ENCODE measurements around the gene OAT.
"Not testable (repeated sequence)": the region's sequence is repeated elsewhere in the genome, so short reads cannot be mapped to it uniquely, and the experiment has no call there.

OAT gene

GRCh38 chr10:124447751-124448466 lies 29.2 kb upstream of the OAT start:
- DNase-seq (ENCODE audit: low read depth) = no peak

- DNase-seq (ENCODE audit: low read depth) = no peak
Observed at GRCh38 chr10:124446830-124447750, 28.4 kb upstream of the OAT start.

- DNase-seq (ENCODE audit: low read depth) = not testable (repeated sequence)
Observed at GRCh38 chr10:124441694-124442093, 23.0 kb upstream of the OAT start.

GRCh38 chr10:124436191-124436638 lies 17.5 kb upstream of the OAT start:
- peak; percentile 31 for DNase-seq (ENCODE audit: low read depth)

- not testable (repeated sequence) for DNase-seq (ENCODE audit: low read depth)
Observed at GRCh38 chr10:124435683-124436082, 17.0 kb upstream of the OAT start.

GRCh38 chr10:124433461-124433860 lies 14.7 kb upstream of the OAT start:
- DNase-seq (ENCODE audit: low read depth) = no peak

- DNase-seq (ENCODE audit: low read depth) = no peak
Observed at GRCh38 chr10:124430077-124430476, 11.4 kb upstream of the OAT start.

GRCh38 chr10:124429576-124429975 lies 10.9 kb upstream of the OAT start:
- DNase-seq (ENCODE audit: low read depth) = no peak

- no peak for DNase-seq (ENCODE audit: low read depth)
Observed at GRCh38 chr10:124428207-124428777, 9.6 kb upstream of the OAT start.

GRCh38 chr10:124425227-124425962 lies 6.7 kb upstream of the OAT start:
- DNase-seq (ENCODE audit: low read depth) = no peak

GRCh38 chr10:124423813-124424212 lies 5.1 kb upstream of the OAT start:
- no peak for DNase-seq (ENCODE audit: low read depth)

- no peak for DNase-seq (ENCODE audit: low read depth)
Observed at GRCh38 chr10:124422742-124423141, 4.0 kb upstream of the OAT start.

GRCh38 chr10:124420254-124420653 lies 1.5 kb upstream of the OAT start:
- DNase-seq (ENCODE audit: low read depth) = no peak

GRCh38 chr10:124419635-124420034 lies 912 bp upstream of the OAT start:
- DNase-seq (ENCODE audit: low read depth) = no peak

- DNase-seq (ENCODE audit: low read depth) = peak; percentile 74
Observed at GRCh38 chr10:124417895-124418725, 613 bp downstream of the OAT start.

GRCh38 chr10:124416733-124417132 lies 2.0 kb downstream of the OAT start:
- DNase-seq (ENCODE audit: low read depth) = peak; percentile 24

GRCh38 chr10:124415210-124415609 lies 3.5 kb downstream of the OAT start:
- no peak for DNase-seq (ENCODE audit: low read depth)

GRCh38 chr10:124414076-124414475 lies 4.6 kb downstream of the OAT start:
- peak; percentile 20 for DNase-seq (ENCODE audit: low read depth)

GRCh38 chr10:124409696-124410095 lies 9.0 kb downstream of the OAT start:
- peak; percentile 34 for DNase-seq (ENCODE audit: low read depth)

GRCh38 chr10:124408357-124408756 lies 10.4 kb downstream of the OAT start:
- no peak for DNase-seq (ENCODE audit: low read depth)

GRCh38 chr10:124407456-124407855 lies 11.3 kb downstream of the OAT start:
- no peak for DNase-seq (ENCODE audit: low read depth)

Data from EH (cell line).